Upper lobe of left lung (tissue), 6 donors: ENCODE results near the gene SYNE2. TPM values are rescaled to one million over a fixed set of nuclear protein-coding genes. Genes with fewer than 3 reads are reported as not detected.

ENCODE experiments used
- ATAC-seq, 2 donors: fragments of 200-7000 bp; cut with Tn5 transposase; one replicate each; pipeline ENCODE4 v1.9.1; 2022; ENCODE audit warnings: mild to moderate bottlenecking in 2 of 2, moderate library complexity in 2 of 2; ENCODE audit not compliant: low FRiP score in 2 of 2
- DNase-seq, 2 donors: peaks; one replicate each; pipeline ENCODE4 v3.0.0-alpha.2; 2019 to 2020
- H3K27ac ChIP-seq, 4 donors: fragments of 200-600 bp; sonication (generic); one replicate each; pipeline ENCODE4 v1.5.1; 2016 to 2019
- H3K27me3 ChIP-seq, 4 donors: fragments of 200-600 bp; sonication (generic); one replicate each; pipeline ENCODE4 v1.5.1; 2017 to 2019
- H3K36me3 ChIP-seq, 4 donors: fragments of 200-600 bp; sonication (generic); one replicate each; pipeline ENCODE4 v1.5.1; 2016 to 2019
- H3K4me1 ChIP-seq, 4 donors: fragments of 200-600 bp; sonication (generic); one replicate each; pipeline ENCODE4 v1.5.1; 2018 to 2019
- H3K4me3 ChIP-seq, 4 donors: fragments of 200-600 bp; sonication (generic); one replicate each; pipeline ENCODE4 v1.5.1; 2017 to 2019; ENCODE audit warnings: mild to moderate bottlenecking in 2 of 4, moderate library complexity in 1 of 4
- H3K9me3 ChIP-seq, 4 donors: fragments of 200-600 bp; sonication (generic); one replicate each; pipeline ENCODE4 v1.5.1; 2018 to 2019
- CTCF ChIP-seq, 6 experiments: fragments of 450-650 bp in 4 of 6; fragments of 200-600 bp in 2 of 6; sonication (generic) in 2 of 6; IDR thresholded peaks; one replicate each; pipeline ENCODE4 v1.5.1; 2016 to 2019; ENCODE audit warnings: antibody characterized with exemption in 6 of 6
- EP300 ChIP-seq, 4 donors: sonication (generic); formaldehyde crosslinking; IDR thresholded peaks; one replicate each; pipeline ENCODE4 v1.5.1; 2017; ENCODE audit warnings: antibody characterized with exemption in 4 of 4, control low read depth in 2 of 4
- POLR2A ChIP-seq, 4 donors: fragments of 450-650 bp; IDR thresholded peaks; one replicate each; pipeline ENCODE4 v1.5.1; 2016 to 2017; ENCODE audit warnings: antibody characterized with exemption in 4 of 4, mild to moderate bottlenecking in 2 of 4
- POLR2AphosphoS5 ChIP-seq, 2 donors: sonication (generic); formaldehyde crosslinking; IDR thresholded peaks; one replicate each; pipeline ENCODE4 v1.5.1; 2017; ENCODE audit warnings: antibody characterized with exemption in 2 of 2
- WGBS, 2 donors: methylation state at CpG; one replicate each; pipeline ENCODE4 v1.1.5; 2017 to 2018; 5-methylcytosine and 5-hydroxymethylcytosine counted together
- total RNA-seq, 6 donors: library from RNA; depleted of rRNA in 4 of 6; stranded (reverse); fragments of >200 nt in 4 of 6; gene quantifications; one replicate each; pipeline versions ENCODE4 v1.1.0 to v1.2.1, GENCODE V29; 2016 to 2021
- donor health status: DM: no; HTN: no; CAD: no; lungs with moderate emphysema.
- donor health status: DM: no; HTN: yes; CAD: no; lungs with severe emphysema.

SYNE2 gene
- total RNA-seq, 6 donors from 2014 or later, result 75.8 to 439 (median 234) TPM

GRCh38 chr14:64212666-64213065 lies 359.9 kb downstream of the SYNE2 start:
- no peaks in the 10 kb centered on the region for H3K27me3 ChIP-seq
- no peak overlapping the region for H3K4me3 ChIP-seq
- H3K4me1 ChIP-seq, result peaks cover 0 to 29% (median 9%) of the 10 kb centered on the region in 4 donors
- peaks cover 18 to 98% (median 56%) of the 10 kb centered on the region in 4 donors for H3K36me3 ChIP-seq
- no peak for DNase-seq
- 85 to 89% methylated on average over 8 of the region's 8 CpGs for WGBS, 2 donors
- no peaks in the 10 kb centered on the region for H3K9me3 ChIP-seq
- no peak for TF ChIP-seq EP300 (IDR thresholded peaks at IDR 0.05)
- TF ChIP-seq POLR2A (IDR thresholded peaks at IDR 0.05), result no peak
- no peak for TF ChIP-seq CTCF (IDR thresholded peaks at IDR 0.05)
- TF ChIP-seq POLR2AphosphoS5 (IDR thresholded peaks at IDR 0.05), result no peak
- peak overlapping the region; percentile 10 to 63 (median 43) for H3K27ac ChIP-seq
- ATAC-seq, result no peak

- TF ChIP-seq POLR2AphosphoS5 (IDR thresholded peaks at IDR 0.05) (no peak), EP300 (IDR thresholded peaks at IDR 0.05) (no peak), POLR2A (IDR thresholded peaks at IDR 0.05) (no peak), CTCF (IDR thresholded peaks at IDR 0.05) (no peak)
- Histone ChIP-seq H3K4me3 (no peak overlapping the region), H3K27ac (peak overlapping the region; percentile 62 to 71 (median 67)), H3K4me1 (peaks cover 0 to 29% (median 9%) of the 10 kb centered on the region in 4 donors), H3K27me3 (no peaks in the 10 kb centered on the region), H3K36me3 (peaks cover 19 to 100% (median 58%) of the 10 kb centered on the region in 4 donors), H3K9me3 (no peaks in the 10 kb centered on the region)
- DNase-seq (peak in 1 of 2 donors; percentile 68), ATAC-seq (peak; percentile 8 to 70)
- WGBS, 2 donors, result 51 to 73% methylated on average over 5 of the region's 5 CpGs
Measured at GRCh38 chr14:64213086-64213485, 360.3 kb downstream of the SYNE2 start.

GRCh38 chr14:64213853-64214570 lies 361.2 kb downstream of the SYNE2 start:
- DNase-seq, result no peak
- H3K4me3 ChIP-seq, result no peak overlapping the region
- H3K4me1 ChIP-seq, result peaks cover 0 to 26% (median 7%) of the 10 kb centered on the region in 4 donors
- H3K27ac ChIP-seq, result peak overlapping the region; percentile 62 to 71 (median 67)
- no peak for ATAC-seq
- WGBS, 2 donors, result 88 to 89% methylated on average over 11 to 15 of the region's 15 CpGs
- no peaks in the 10 kb centered on the region for H3K9me3 ChIP-seq
- no peaks in the 10 kb centered on the region for H3K27me3 ChIP-seq
- TF ChIP-seq POLR2A (IDR thresholded peaks at IDR 0.05), result no peak
- no peak for TF ChIP-seq CTCF (IDR thresholded peaks at IDR 0.05)
- TF ChIP-seq POLR2AphosphoS5 (IDR thresholded peaks at IDR 0.05), result no peak
- TF ChIP-seq EP300 (IDR thresholded peaks at IDR 0.05), result no peak
- H3K36me3 ChIP-seq, result peaks cover 19 to 100% (median 56%) of the 10 kb centered on the region in 4 donors

- Histone ChIP-seq H3K4me1 (peaks cover 0 to 13% (median 1%) of the 10 kb centered on the region in 4 donors), H3K36me3 (peaks cover 26 to 100% (median 58%) of the 10 kb centered on the region in 4 donors), H3K9me3 (no peaks in the 10 kb centered on the region), H3K27me3 (no peaks in the 10 kb centered on the region), H3K27ac (no peak overlapping the region), H3K4me3 (no peak overlapping the region)
- WGBS, 2 donors, result 92 to 94% methylated on average over 10 of the region's 10 CpGs
- TF ChIP-seq CTCF (IDR thresholded peaks at IDR 0.05) (no peak), POLR2A (IDR thresholded peaks at IDR 0.05) (no peak), POLR2AphosphoS5 (IDR thresholded peaks at IDR 0.05) (no peak), EP300 (IDR thresholded peaks at IDR 0.05) (no peak)
- ATAC-seq (no peak), DNase-seq (no peak)
Measured at GRCh38 chr14:64215274-64215673, 362.5 kb downstream of the SYNE2 start.
